ENCODE measurements around the gene SRXN1.

- TF ChIP-seq TAF1 (IDR thresholded peaks at IDR 0.05; ENCODE audit: borderline replicate concordance, low read depth, low read length): no peak
- no peak for TF ChIP-seq POLR2A (IDR thresholded peaks at IDR 0.05; ENCODE audit: low read depth, low read length)
- no peak for TF ChIP-seq POLR2AphosphoS5 (IDR thresholded peaks at IDR 0.05; ENCODE audit: low read depth, low read length)
These were observed 31.8 kb downstream of the SRXN1 start for GRCh38 chr20:621125-621756.

Measured in GM12892 (cell line).